Panc1 (cell line): ENCODE data around the gene LRRC1. TPM values are rescaled to one million over a fixed set of nuclear protein-coding genes. Genes with fewer than 3 reads are reported as not detected.

Experiments
- ATAC-seq: fragments of 200-7000 bp; cut with Tn5 transposase; 2 replicates; pipeline ENCODE4 v1.9.1; 2020; ENCODE audit warnings: mild to moderate bottlenecking, moderate library complexity
- BruUV-seq: library from RNA; stranded (reverse); fragments of 400-500 nt; replicated peaks from 2 replicates; lab custom pipeline; 2021; lab: Mats Ljungman, UMichigan
- CTCF ChIA-PET: fragments of 300-600 bp; sonication (Branson Sonifier 250); formaldehyde crosslinking; loops from one replicate; lab custom pipeline; 2022; ENCODE audit warnings: antibody characterized with exemption; lab: Charles Lee
- POLR2A ChIA-PET: fragments of 300-600 bp; sonication (Branson Sonifier 250); formaldehyde crosslinking; loops from one replicate; lab custom pipeline; 2022; ENCODE audit warnings: antibody characterized with exemption; lab: Charles Lee
- DNase-seq: peaks from one replicate; pipeline ENCODE4 v3.0.0-alpha.2; 2010; ENCODE audit warnings: low read depth, low spot score
- H3K27ac ChIP-seq: 2 replicates; pipeline ENCODE4 v1.5.1; 2011; ENCODE audit warnings: mild to moderate bottlenecking, low read length, inconsistent platforms
- H3K27me3 ChIP-seq: fragments of 200-500 bp; sonication (Bioruptor generic); 2 replicates; pipeline ENCODE4 v1.6.0; 2014; ENCODE audit warnings: low read length, inconsistent platforms; ENCODE audit not compliant: control insufficient read depth, insufficient read depth
- H3K36me3 ChIP-seq: fragments of 200-500 bp; sonication (Bioruptor generic); 2 replicates; pipeline ENCODE4 v1.5.1; 2014; ENCODE audit warnings: inconsistent platforms, mild to moderate bottlenecking, low read length, moderate library complexity; ENCODE audit not compliant: control insufficient read depth, insufficient read depth
- H3K4me1 ChIP-seq: 2 replicates; pipeline ENCODE4 v1.5.1; 2011; ENCODE audit warnings: inconsistent platforms, mild to moderate bottlenecking, low read length, moderate library complexity; ENCODE audit not compliant: control insufficient read depth, insufficient read depth
- H3K4me3 ChIP-seq, 2 experiments: 2 replicates each; pipeline ENCODE4 v1.5.1; 2011 to 2012; ENCODE audit warnings: low read depth in 2 of 2, low read length in 2 of 2, mild to moderate bottlenecking in 2 of 2, inconsistent platforms in 1 of 2, moderate library complexity in 1 of 2
- H3K9me3 ChIP-seq: fragments of 200-500 bp; sonication (Bioruptor generic); 2 replicates; pipeline ENCODE4 v1.5.1; 2014; ENCODE audit warnings: low read depth, mild to moderate bottlenecking, inconsistent platforms, low read length, moderate library complexity; ENCODE audit not compliant: control insufficient read depth, insufficient read depth
- CTCF ChIP-seq: fragments of 450-650 bp; IDR thresholded peaks from 2 replicates; pipeline ENCODE4 v1.5.1; 2017; ENCODE audit warnings: mild to moderate bottlenecking
- POLR2AphosphoS5 ChIP-seq: IDR thresholded peaks from 2 replicates; pipeline ENCODE4 v1.6.1; 2012; ENCODE audit warnings: mild to moderate bottlenecking, low read depth, low read length, moderate library complexity
- REST ChIP-seq, 2 experiments: IDR thresholded peaks; 2 replicates each; pipeline ENCODE4 v1.6.1; 2011 to 2012; ENCODE audit warnings: low read depth in 2 of 2, control low read depth in 1 of 2, low read length in 1 of 2, mild to moderate bottlenecking in 1 of 2, moderate library complexity in 1 of 2; ENCODE audit not compliant: insufficient read depth in 1 of 2
- SIN3A ChIP-seq: IDR thresholded peaks from 2 replicates; pipeline ENCODE4 v1.6.1; 2012; ENCODE audit warnings: low read depth, mild to moderate bottlenecking, low read length, moderate library complexity, borderline replicate concordance; ENCODE audit not compliant: insufficient read depth
- TCF7L2 ChIP-seq: IDR thresholded peaks from 2 replicates; pipeline ENCODE4 v1.6.1; 2011; ENCODE audit warnings: mild to moderate bottlenecking, low read depth, low read length, inconsistent platforms
- in situ Hi-C: cut with HindIII; loops from 2 replicates; pipeline ENCODE4 v1.10.0; 2016; ENCODE audit warnings: low sequenced_read_pairs, low pct_unique_long_range_greater_than_20kb
- intact Hi-C: fragments of 100-400 bp; cut with micrococcal nuclease; formaldehyde crosslinking; loops from one replicate; pipeline ENCODE4 v1.10.0; 2022; ENCODE audit not compliant: unreplicated experiment
- total RNA-seq: library from RNA; stranded (reverse); gene quantifications from one replicate; pipeline ENCODE4 v1.2.1, GENCODE V29; 2021; ENCODE audit not compliant: unreplicated experiment

The LRRC1 gene
- total RNA-seq, 1 experiment from 2014 or later: 13.8 TPM

GRCh38 chr6:53934023-53934422, 139.2 kb downstream of the LRRC1 start:
- TF ChIP-seq POLR2AphosphoS5 (no peak), TCF7L2 (no peak), REST (IDR thresholded peaks at IDR 0.05; ENCODE audit: insufficient read depth in 1 of 2, low read depth in 2 of 2, low read length in 1 of 2) (no peak)
- DNase-seq (no peak), ATAC-seq (no peak)
- BruUV-seq: no TSS peak
- H3K36me3 ChIP-seq: no peaks in the 10 kb centered on the region
- H3K9me3 ChIP-seq: no peaks in the 10 kb centered on the region
- H3K27ac ChIP-seq: no peak overlapping the region
- in situ Hi-C loops (no loop called here), intact Hi-C loops (no loop called here)
- H3K4me1 ChIP-seq: no peaks in the 10 kb centered on the region
- no peak overlapping the region for H3K4me3 ChIP-seq
- H3K27me3 ChIP-seq: no peaks in the 10 kb centered on the region
- ChIA-PET CTCF (no interaction called here), POLR2A (no interaction called here)

DNA sequence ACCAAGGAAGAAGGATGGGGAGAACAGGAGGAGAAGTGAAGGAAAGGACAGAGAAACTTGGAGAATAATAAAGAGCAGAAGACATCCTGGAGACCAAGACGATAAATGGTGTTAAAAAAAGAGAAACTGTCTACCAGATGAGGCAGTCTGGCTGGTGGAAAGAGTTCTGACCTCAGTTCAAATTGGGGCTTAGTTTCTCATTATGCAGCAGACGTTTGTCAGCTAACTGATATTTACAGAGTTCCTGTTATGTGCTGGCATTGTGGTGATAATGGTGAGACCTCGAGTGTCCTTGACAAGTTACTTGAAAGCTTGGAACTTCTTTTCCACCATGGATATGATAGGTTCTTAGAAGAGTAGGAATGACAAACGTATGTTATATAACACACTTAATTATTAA, 142.7 kb downstream of the LRRC1 start:
- no TSS peak for BruUV-seq
- no peak for ATAC-seq
- TF ChIP-seq POLR2AphosphoS5 (no peak), REST (IDR thresholded peaks at IDR 0.05; ENCODE audit: insufficient read depth in 1 of 2, low read depth in 2 of 2, low read length in 1 of 2) (no peak), SIN3A (no peak), TCF7L2 (no peak), CTCF (no peak)

More for the DNA sequence above, 142.7 kb downstream of the LRRC1 start:
- no peak for DNase-seq
- H3K27me3 ChIP-seq: no peaks in the 10 kb centered on the region
- H3K4me1 ChIP-seq: no peaks in the 10 kb centered on the region
- H3K36me3 ChIP-seq: no peaks in the 10 kb centered on the region
- no peak overlapping the region for H3K4me3 ChIP-seq
- intact Hi-C loops: no loop called here
- no peaks in the 10 kb centered on the region for H3K9me3 ChIP-seq
- CTCF ChIA-PET: no interaction called here
- in situ Hi-C loops: no loop called here
- POLR2A ChIA-PET: no interaction called here
- no peak overlapping the region for H3K27ac ChIP-seq
